Activated CD4-positive, alpha-beta T cell treated with anti-CD3 and anti-CD28 coated beads for 1 hour (primary cell): ENCODE measurements around the gene SBK1.
A peak's percentile ranks its signal among the peaks of the same experiment; 100 is the strongest.
"Not testable (repeated sequence)": the region's sequence is repeated elsewhere in the genome, so short reads cannot be mapped to it uniquely, and the experiment has no call there.

Experiments
- DNase-seq: peaks from one replicate; pipeline ENCODE4 v3.0.0-alpha.2; 2020

The SBK1 gene

GRCh38 chr16:28291651-28292626, at the start of gene SBK1:
Gene SBK1, plus strand, starts transcription at chr16:28292525. Its CDS starts 24,867 bp downstream, at chr16:28317392.
- peak; percentile 78 for DNase-seq

- not testable (repeated sequence) for DNase-seq
These were observed 42.8 kb upstream of the SBK1 start for GRCh38 chr16:28249483-28249882.

- no peak for DNase-seq
These were observed 41.3 kb upstream of the SBK1 start for GRCh38 chr16:28250999-28251398.

- no peak for DNase-seq
These were observed 38.2 kb upstream of the SBK1 start for GRCh38 chr16:28254158-28254557.

- DNase-seq = no peak
These were observed 36.5 kb upstream of the SBK1 start for GRCh38 chr16:28255838-28256237.

- no peak for DNase-seq
These were observed 35.1 kb upstream of the SBK1 start for GRCh38 chr16:28257256-28257655.

GRCh38 chr16:28258567-28258966, 33.8 kb upstream of the SBK1 start:
- no peak for DNase-seq

GRCh38 chr16:28259091-28259780, 33.1 kb upstream of the SBK1 start:
- DNase-seq = no peak

- no peak for DNase-seq
These were observed 32.6 kb upstream of the SBK1 start for GRCh38 chr16:28259781-28260150.

- no peak for DNase-seq
These were observed 32.1 kb upstream of the SBK1 start for GRCh38 chr16:28260193-28260592.

- no peak for DNase-seq
These were observed 30.4 kb upstream of the SBK1 start for GRCh38 chr16:28261942-28262341.

- DNase-seq = no peak
These were observed 29.0 kb upstream of the SBK1 start for GRCh38 chr16:28263305-28263704.

GRCh38 chr16:28264656-28265055, 27.7 kb upstream of the SBK1 start:
- no peak for DNase-seq

- no peak for DNase-seq
These were observed 26.5 kb upstream of the SBK1 start for GRCh38 chr16:28265822-28266221.

- no peak for DNase-seq
These were observed 25.0 kb upstream of the SBK1 start for GRCh38 chr16:28267356-28267755.

- no peak for DNase-seq
These were observed 18.8 kb upstream of the SBK1 start for GRCh38 chr16:28273511-28273910.

- no peak for DNase-seq
These were observed 17.6 kb upstream of the SBK1 start for GRCh38 chr16:28274676-28275075.

GRCh38 chr16:28276301-28276700, 16.0 kb upstream of the SBK1 start:
- no peak for DNase-seq

- DNase-seq = peak; percentile 78
These were observed 14.6 kb upstream of the SBK1 start for GRCh38 chr16:28277537-28278388.

- DNase-seq = no peak
These were observed 13.3 kb upstream of the SBK1 start for GRCh38 chr16:28279006-28279405.

- DNase-seq = no peak
These were observed 11.2 kb upstream of the SBK1 start for GRCh38 chr16:28280881-28281836.

GRCh38 chr16:28282045-28282444, 10.3 kb upstream of the SBK1 start:
- no peak for DNase-seq
